Osteoblast (primary cell): ENCODE measurements around the gene LETM1. TPM values are rescaled to one million over a fixed set of nuclear protein-coding genes. Genes with fewer than 3 reads are reported as not detected.

Source experiments
- DNase-seq: peaks from one replicate; pipeline ENCODE4 v3.0.0; 2011; ENCODE audit warnings: low spot score, mixed read lengths; ENCODE audit not compliant: insufficient read length; ENCODE audit errors: missing footprints
- H2AFZ ChIP-seq: 2 replicates; pipeline ENCODE4 v1.6.0; 2011; ENCODE audit warnings: mild to moderate bottlenecking, low read length
- H3K27ac ChIP-seq: 2 replicates; pipeline ENCODE4 v1.5.1; 2011; ENCODE audit warnings: mild to moderate bottlenecking, low read depth, low read length, moderate library complexity
- H3K27me3 ChIP-seq: 2 replicates; pipeline ENCODE4 v1.6.0; 2012; ENCODE audit warnings: mild to moderate bottlenecking, control low read depth, inconsistent platforms, low read length, moderate library complexity; ENCODE audit not compliant: insufficient read depth
- H3K36me3 ChIP-seq: 2 replicates; pipeline ENCODE4 v1.5.1; 2011; ENCODE audit warnings: mild to moderate bottlenecking, low read length, control low read depth, moderate library complexity; ENCODE audit not compliant: insufficient read depth
- H3K4me1 ChIP-seq: 2 replicates; pipeline ENCODE4 v1.5.1; 2011; ENCODE audit warnings: mild to moderate bottlenecking, low read length, control low read depth, moderate library complexity; ENCODE audit not compliant: insufficient read depth
- H3K4me2 ChIP-seq: 2 replicates; pipeline ENCODE4 v1.6.0; 2011; ENCODE audit warnings: mild to moderate bottlenecking, low read length; ENCODE audit not compliant: insufficient read depth
- H3K4me3 ChIP-seq: fragments of 200-600 bp; sonication (generic); 3 replicates; pipeline ENCODE4 v1.5.1; 2012; ENCODE audit warnings: mild to moderate bottlenecking, low read length, inconsistent platforms; ENCODE audit not compliant: insufficient read depth
- H3K79me2 ChIP-seq: 2 replicates; pipeline ENCODE4 v1.6.0; 2012; ENCODE audit warnings: mild to moderate bottlenecking, low read length, control low read depth, inconsistent platforms; ENCODE audit not compliant: insufficient read depth
- H3K9me3 ChIP-seq: 2 replicates; pipeline ENCODE4 v1.5.1; 2011; ENCODE audit warnings: low read depth, low read length, control low read depth
- H4K20me1 ChIP-seq: 2 replicates; pipeline ENCODE4 v1.6.0; 2012; ENCODE audit warnings: mild to moderate bottlenecking, low read length, control low read depth; ENCODE audit not compliant: insufficient read depth
- CTCF ChIP-seq: IDR thresholded peaks from 2 replicates; pipeline ENCODE4 v1.5.1; 2011; ENCODE audit warnings: mild to moderate bottlenecking, low read depth, low read length, moderate library complexity; ENCODE audit errors: extremely low read depth
- total RNA-seq: library from RNA; depleted of rRNA; stranded (reverse); fragments of >200 nt; gene quantifications from 2 replicates; pipeline ENCODE4 v1.2.3, GENCODE V29; 2012

The LETM1 gene
- total RNA-seq, 1 donor: 75.3 TPM

GRCh38 chr4:1808396-1808795 is 47.6 kb downstream of the LETM1 start:
- Histone ChIP-seq H4K20me1 (peaks cover 14% of the 10 kb centered on the region), H2AFZ (no peak overlapping the region), H3K27ac (no peak overlapping the region), H3K9me3 (no peaks in the 10 kb centered on the region), H3K79me2 (no peaks in the 10 kb centered on the region), H3K36me3 (peaks cover 7% of the 10 kb centered on the region), H3K4me2 (no peak overlapping the region), H3K4me3 (no peak overlapping the region), H3K27me3 (no peaks in the 10 kb centered on the region), H3K4me1 (no peaks in the 10 kb centered on the region)
- TF ChIP-seq CTCF: no peak
- DNase-seq: peak; percentile 87

GRCh38 chr4:1807332-1807777 is 48.6 kb downstream of the LETM1 start:
- no peaks in the 10 kb centered on the region for H3K9me3 ChIP-seq
- peak; percentile 85 for DNase-seq

GRCh38 chr4:1806596-1807331 is 49.2 kb downstream of the LETM1 start:
- H3K4me2 ChIP-seq: no peak overlapping the region
- H3K4me3 ChIP-seq: no peak overlapping the region
- H3K27ac ChIP-seq: no peak overlapping the region
- H4K20me1 ChIP-seq: peaks cover 14% of the 10 kb centered on the region
- no peaks in the 10 kb centered on the region for H3K79me2 ChIP-seq
- DNase-seq: no peak
- H3K4me1 ChIP-seq: no peaks in the 10 kb centered on the region
- no peaks in the 10 kb centered on the region for H3K36me3 ChIP-seq
- H2AFZ ChIP-seq: no peak overlapping the region
- H3K9me3 ChIP-seq: no peaks in the 10 kb centered on the region
- no peak for TF ChIP-seq CTCF
- no peaks in the 10 kb centered on the region for H3K27me3 ChIP-seq

More at GRCh38 chr4:1807332-1807777, 48.6 kb downstream of the LETM1 start:
- Histone ChIP-seq H3K4me2 (no peak overlapping the region), H3K27me3 (no peaks in the 10 kb centered on the region), H3K36me3 (peaks cover under 1% of the 10 kb centered on the region), H3K4me1 (no peaks in the 10 kb centered on the region), H2AFZ (no peak overlapping the region), H4K20me1 (peaks cover 14% of the 10 kb centered on the region), H3K79me2 (no peaks in the 10 kb centered on the region), H3K27ac (no peak overlapping the region), H3K4me3 (no peak overlapping the region)
- no peak for TF ChIP-seq CTCF

GRCh38 chr4:1806223-1806564 is 49.8 kb downstream of the LETM1 start:
- no peak overlapping the region for H3K27ac ChIP-seq
- H4K20me1 ChIP-seq: peaks cover 14% of the 10 kb centered on the region
- no peaks in the 10 kb centered on the region for H3K27me3 ChIP-seq
- no peaks in the 10 kb centered on the region for H3K9me3 ChIP-seq
- peak; percentile 93 for DNase-seq
- no peaks in the 10 kb centered on the region for H3K79me2 ChIP-seq
- no peak overlapping the region for H3K4me3 ChIP-seq
- no peak for TF ChIP-seq CTCF
- no peaks in the 10 kb centered on the region for H3K4me1 ChIP-seq
- H3K36me3 ChIP-seq: no peaks in the 10 kb centered on the region
- H3K4me2 ChIP-seq: no peak overlapping the region
- no peak overlapping the region for H2AFZ ChIP-seq
